Measurements from ENCODE around the gene SLAMF7. TPM values are rescaled to one million over a fixed set of nuclear protein-coding genes. Genes with fewer than 3 reads are reported as not detected.
"Not testable (repeated sequence)": the region's sequence is repeated elsewhere in the genome, so short reads cannot be mapped to it uniquely, and the experiment has no call there.

The SLAMF7 gene, protein sequence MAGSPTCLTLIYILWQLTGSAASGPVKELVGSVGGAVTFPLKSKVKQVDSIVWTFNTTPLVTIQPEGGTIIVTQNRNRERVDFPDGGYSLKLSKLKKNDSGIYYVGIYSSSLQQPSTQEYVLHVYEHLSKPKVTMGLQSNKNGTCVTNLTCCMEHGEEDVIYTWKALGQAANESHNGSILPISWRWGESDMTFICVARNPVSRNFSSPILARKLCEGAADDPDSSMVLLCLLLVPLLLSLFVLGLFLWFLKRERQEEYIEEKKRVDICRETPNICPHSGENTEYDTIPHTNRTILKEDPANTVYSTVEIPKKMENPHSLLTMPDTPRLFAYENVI
- total RNA-seq = 1 to 10 TPM in 3 of 4 donors, under 1 TPM in 1; 0.91 to 8.0 (median 4.5) TPM

DNA sequence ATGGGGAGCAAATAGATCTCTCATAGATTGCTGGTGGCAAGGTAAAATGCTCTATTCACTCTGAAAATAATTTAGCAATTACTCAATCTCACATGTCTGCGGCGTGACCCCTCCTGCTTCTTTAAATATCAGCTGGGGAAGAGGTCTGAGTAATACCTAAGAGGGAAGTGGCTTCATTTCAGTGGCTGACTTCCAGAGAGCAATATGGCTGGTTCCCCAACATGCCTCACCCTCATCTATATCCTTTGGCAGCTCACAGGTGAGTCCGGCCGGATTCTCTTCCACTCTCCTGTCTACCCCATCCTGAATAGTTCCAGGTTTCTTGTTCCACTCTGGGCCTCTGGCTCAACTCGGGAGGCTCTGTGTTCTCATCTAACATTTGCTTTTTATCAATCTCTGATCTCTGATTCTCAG is at the start of gene SLAMF7:
Gene SLAMF7, plus strand, starts transcription at position 150 of the 414 bp plus-strand sequence. Its CDS starts 55 bp downstream, at position 205.
- H3K4me3 ChIP-seq (ENCODE audit: low read depth, poor library complexity, severe bottlenecking) = no peak within 1 kb of the TSS
- TF ChIP-seq, protein P1, sequence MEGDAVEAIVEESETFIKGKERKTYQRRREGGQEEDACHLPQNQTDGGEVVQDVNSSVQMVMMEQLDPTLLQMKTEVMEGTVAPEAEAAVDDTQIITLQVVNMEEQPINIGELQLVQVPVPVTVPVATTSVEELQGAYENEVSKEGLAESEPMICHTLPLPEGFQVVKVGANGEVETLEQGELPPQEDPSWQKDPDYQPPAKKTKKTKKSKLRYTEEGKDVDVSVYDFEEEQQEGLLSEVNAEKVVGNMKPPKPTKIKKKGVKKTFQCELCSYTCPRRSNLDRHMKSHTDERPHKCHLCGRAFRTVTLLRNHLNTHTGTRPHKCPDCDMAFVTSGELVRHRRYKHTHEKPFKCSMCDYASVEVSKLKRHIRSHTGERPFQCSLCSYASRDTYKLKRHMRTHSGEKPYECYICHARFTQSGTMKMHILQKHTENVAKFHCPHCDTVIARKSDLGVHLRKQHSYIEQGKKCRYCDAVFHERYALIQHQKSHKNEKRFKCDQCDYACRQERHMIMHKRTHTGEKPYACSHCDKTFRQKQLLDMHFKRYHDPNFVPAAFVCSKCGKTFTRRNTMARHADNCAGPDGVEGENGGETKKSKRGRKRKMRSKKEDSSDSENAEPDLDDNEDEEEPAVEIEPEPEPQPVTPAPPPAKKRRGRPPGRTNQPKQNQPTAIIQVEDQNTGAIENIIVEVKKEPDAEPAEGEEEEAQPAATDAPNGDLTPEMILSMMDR (IDR thresholded peaks at IDR 0.05) = no peak
- TF ChIP-seq POLR2A (IDR thresholded peaks at IDR 0.05) = no peak
- WGBS, 2 donors = 48 to 58% methylated on average over 5 of the region's 5 CpGs
- peak in 1 of 2 donors; percentile 25 for DNase-seq (ENCODE audit: low spot score in 2 of 2)
- intact Hi-C loops (cut with DNase I; ENCODE audit: low total_unique reads) = no loop called here

DNA sequence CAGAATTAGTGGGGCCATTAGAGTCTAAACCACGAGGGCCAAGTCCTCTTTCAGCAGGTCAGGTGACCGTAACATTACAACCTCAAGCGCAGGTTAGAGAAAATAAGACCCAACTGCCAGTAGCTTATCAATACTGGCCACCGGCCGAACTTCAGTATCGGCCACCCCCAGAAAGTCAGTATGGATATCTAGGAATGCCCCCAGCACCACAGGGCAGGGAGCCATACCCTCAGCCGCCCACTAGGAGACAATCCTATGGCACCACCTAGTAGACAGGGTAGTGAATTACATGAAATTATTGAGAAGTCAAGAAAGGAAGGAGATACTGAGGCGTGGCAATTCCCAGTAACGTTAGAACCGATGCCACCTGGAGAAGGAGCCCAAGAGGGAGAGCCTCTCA is 46.7 kb upstream of the SLAMF7 start:
- intact Hi-C loops (cut with DNase I; ENCODE audit: low total_unique reads); DNase-seq (ENCODE audit: low spot score in 2 of 2): not testable (repeated sequence)
- WGBS, 2 donors = 83 to 84% methylated on average over 10 of the region's 10 CpGs

DNA sequence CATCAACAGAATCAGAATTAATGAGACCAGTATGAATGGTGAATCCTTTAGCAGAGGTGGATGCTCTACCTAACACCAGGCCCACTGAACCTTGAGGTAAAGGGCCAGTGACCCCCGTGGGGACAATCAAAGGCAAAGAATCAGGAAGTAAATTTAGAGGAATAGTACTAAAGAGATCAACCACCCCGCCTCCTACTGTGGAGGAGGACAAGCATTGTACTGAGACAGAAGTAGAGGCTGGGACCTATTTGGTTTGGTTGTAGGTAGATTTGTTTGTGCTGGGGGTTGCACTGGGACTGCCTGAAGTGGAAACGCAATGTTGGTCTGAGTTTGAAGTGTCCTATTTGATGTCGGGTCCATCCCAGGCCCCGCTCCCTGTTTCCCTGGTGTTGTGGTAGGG is 36.9 kb upstream of the SLAMF7 start:
- DNase-seq (ENCODE audit: low spot score in 2 of 2) = no peak
- intact Hi-C loops (cut with DNase I; ENCODE audit: low total_unique reads) = no loop called here
- H3K4me3 ChIP-seq (ENCODE audit: low read depth, poor library complexity, severe bottlenecking) = no peak overlapping the region
- TF ChIP-seq, protein P1 (IDR thresholded peaks at IDR 0.05) = no peak
- TF ChIP-seq POLR2A (IDR thresholded peaks at IDR 0.05) = no peak
- WGBS, 2 donors = 84 to 87% methylated on average over 5 of the region's 5 CpGs

More for the DNA sequence above, 46.7 kb upstream of the SLAMF7 start:
- H3K4me3 ChIP-seq (ENCODE audit: low read depth, poor library complexity, severe bottlenecking) = not testable (repeated sequence)

DNA sequence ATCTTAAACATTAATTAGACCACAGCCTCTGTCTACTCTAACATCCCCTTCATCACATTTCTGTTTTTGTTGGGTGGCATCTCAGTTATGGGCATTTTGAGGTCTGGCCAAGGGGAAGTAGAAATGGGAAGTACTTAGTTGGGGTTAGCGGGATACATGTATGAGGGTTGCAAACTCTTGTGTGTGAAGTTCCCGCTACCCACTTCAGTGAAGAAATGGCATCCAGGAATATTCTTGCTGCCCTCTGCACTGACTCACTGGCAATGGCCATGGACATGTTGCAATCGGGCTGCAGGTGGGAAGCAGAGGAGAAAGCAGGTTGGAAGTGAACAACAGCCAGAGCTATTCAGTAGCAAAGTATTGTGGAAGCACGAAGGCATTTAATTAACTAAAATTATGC is 34.8 kb upstream of the SLAMF7 start:
- intact Hi-C loops (cut with DNase I; ENCODE audit: low total_unique reads) = no loop called here
- no peak for DNase-seq (ENCODE audit: low spot score in 2 of 2)
- TF ChIP-seq, protein P1 (IDR thresholded peaks at IDR 0.05) = no peak
- no peak for TF ChIP-seq POLR2A (IDR thresholded peaks at IDR 0.05)
- 74 to 78% methylated on average over 4 of the region's 4 CpGs for WGBS, 2 donors
- H3K4me3 ChIP-seq (ENCODE audit: low read depth, poor library complexity, severe bottlenecking) = no peak overlapping the region

DNA sequence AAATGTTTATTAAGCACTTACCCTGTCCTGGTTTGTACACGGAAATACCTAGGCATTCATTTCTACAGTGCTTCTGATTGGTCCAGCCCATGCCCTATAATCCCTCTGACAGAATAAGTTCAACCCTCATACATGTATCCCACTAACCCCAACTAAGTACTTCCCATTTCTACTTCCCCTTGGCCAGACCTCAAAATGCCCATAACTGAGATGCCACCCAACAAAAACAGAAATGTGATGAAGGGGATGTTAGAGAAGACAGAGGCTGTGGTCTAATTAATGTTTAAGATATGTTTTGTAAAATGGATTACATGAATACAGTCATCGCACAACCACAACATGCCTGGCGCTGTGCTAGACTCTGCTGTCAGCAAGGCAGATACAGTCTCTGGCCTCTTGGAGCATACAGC is 33.8 kb upstream of the SLAMF7 start:
- intact Hi-C loops (cut with DNase I; ENCODE audit: low total_unique reads) = not testable (repeated sequence)

DNA sequence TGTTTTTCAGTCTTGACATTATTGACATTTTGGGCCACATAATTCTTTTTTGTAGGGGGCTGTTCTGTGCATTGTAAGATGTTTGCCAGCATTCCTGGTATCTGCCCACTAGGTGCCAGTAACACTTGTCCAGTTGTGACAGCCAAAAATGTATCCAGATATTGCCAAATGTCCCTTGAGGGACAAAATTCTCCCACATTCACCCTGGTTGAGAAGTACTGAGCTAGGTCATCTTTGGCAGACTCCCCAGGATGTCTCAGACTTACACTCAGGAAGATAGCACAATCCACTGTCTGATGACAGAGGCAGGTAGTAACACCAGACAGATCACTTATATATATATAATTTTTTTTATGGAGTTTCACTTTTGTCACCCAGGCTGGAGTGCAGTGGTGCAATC is 33.3 kb upstream of the SLAMF7 start:
- no peak overlapping the region for H3K4me3 ChIP-seq (ENCODE audit: low read depth, poor library complexity, severe bottlenecking)
- intact Hi-C loops (cut with DNase I; ENCODE audit: low total_unique reads) = no loop called here
- DNase-seq (ENCODE audit: low spot score in 2 of 2) = no peak
- TF ChIP-seq, protein P1 (IDR thresholded peaks at IDR 0.05) = no peak
- no peak for TF ChIP-seq POLR2A (IDR thresholded peaks at IDR 0.05)

More for the DNA sequence above, 33.8 kb upstream of the SLAMF7 start:
- WGBS, 2 donors = 58 to 88% methylated on average over 3 of the region's 3 CpGs
- not testable (repeated sequence) for DNase-seq (ENCODE audit: low spot score in 2 of 2); H3K4me3 ChIP-seq (ENCODE audit: low read depth, poor library complexity, severe bottlenecking)
